Urothelium cell line (cell line): Measurements from ENCODE around the gene SMC6.

Experiments
- DNase-seq: peaks from one replicate; pipeline ENCODE4 v3.0.0; 2011; ENCODE audit warnings: low spot score, mixed read lengths
- FAIRE-seq: peaks from 2 replicates; lab custom pipeline; 2011; peaks lifted over from hg19 to GRCh38; lab: Jason Lieb, UNC

The SMC6 gene

DNA sequence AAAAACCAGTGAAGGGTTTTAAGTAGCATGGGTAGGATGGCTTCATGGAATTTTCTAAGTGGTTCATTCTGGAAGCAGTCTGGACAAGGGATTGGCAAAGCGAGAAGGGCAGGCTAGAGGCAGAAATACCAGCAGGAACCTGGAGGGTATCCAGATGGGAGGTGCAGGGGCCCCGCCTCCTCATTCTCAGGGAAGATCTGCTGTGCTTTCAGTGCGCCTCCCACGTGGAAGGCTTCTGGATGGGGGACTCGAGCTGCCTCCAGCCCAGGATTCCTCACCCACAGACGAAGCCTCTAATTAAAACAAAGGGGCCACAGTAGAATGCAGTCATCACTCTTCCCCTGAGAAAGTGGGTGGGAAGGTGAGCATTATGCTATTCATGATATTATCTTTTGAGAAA, 133.3 kb downstream of the SMC6 start:
- DNase-seq: peak; percentile 70
- no peak for FAIRE-seq

- FAIRE-seq: no peak
These were observed 135.7 kb downstream of the SMC6 start for GRCh38 chr2:17617955-17618354.

DNA sequence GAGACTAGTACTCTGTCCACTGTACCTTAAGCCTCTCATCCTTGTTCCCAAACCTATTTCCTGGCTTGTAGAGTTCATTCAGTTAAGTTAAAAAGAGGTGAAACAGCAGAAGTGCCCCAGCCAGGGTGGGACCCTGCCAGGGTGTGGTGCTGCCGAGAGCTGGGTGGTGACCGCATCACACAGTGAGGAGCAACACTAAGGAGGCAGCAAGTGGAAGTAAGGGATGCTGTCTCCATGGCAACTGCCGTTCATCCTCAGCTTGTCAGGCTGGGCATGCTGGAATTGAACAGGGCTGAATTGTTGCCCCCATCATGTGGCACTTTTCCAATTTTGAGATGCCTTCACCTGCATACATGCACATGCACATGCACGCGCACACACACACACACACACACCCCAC, 136.1 kb downstream of the SMC6 start:
- FAIRE-seq (peak; percentile 42), DNase-seq (no peak)

More at GRCh38 chr2:17617955-17618354, 135.7 kb downstream of the SMC6 start:
- DNase-seq: no peak

- FAIRE-seq: no peak
- no peak for DNase-seq
These were observed 137.2 kb downstream of the SMC6 start for GRCh38 chr2:17616405-17616804.

GRCh38 chr2:17615728-17616351, 137.8 kb downstream of the SMC6 start:
- peak; percentile 65 for FAIRE-seq
- peak; percentile 65 for DNase-seq

- DNase-seq (no peak), FAIRE-seq (no peak)
These were observed 138.5 kb downstream of the SMC6 start for GRCh38 chr2:17615147-17615546.

- no peak for DNase-seq
- FAIRE-seq: no peak
These were observed 139.3 kb downstream of the SMC6 start for GRCh38 chr2:17614174-17614930.
